CD4-positive, CD25-positive, alpha-beta regulatory T cell (primary cell): Measurements from ENCODE around the gene ATP8B1. TPM values are rescaled to one million over a fixed set of nuclear protein-coding genes. Genes with fewer than 3 reads are reported as not detected.

Experiments
- ATAC-seq, 2 donors: fragments of 150-1000 bp; cut with Tn5 transposase; one replicate each; pipeline ENCODE4 v1.10.0; 2021; ENCODE audit warnings: low read depth in 2 of 2, moderate number of reproducible peaks in 2 of 2, moderate library complexity in 1 of 2
- DNase-seq, 3 donors: peaks; one replicate each; pipeline versions ENCODE4 v3.0.0 to v3.0.0-alpha.2; 2012 to 2022; ENCODE audit warnings: mixed read lengths in 1 of 3
- H3K27ac ChIP-seq: one replicate; pipeline ENCODE4 v1.7.0; 2013; ENCODE audit warnings: mild to moderate bottlenecking, low read length; ENCODE audit not compliant: insufficient read depth, poor library complexity, severe bottlenecking
- H3K27me3 ChIP-seq: one replicate; pipeline ENCODE4 v1.7.0; 2013; ENCODE audit warnings: low read length; ENCODE audit not compliant: control insufficient read depth, insufficient read depth
- H3K36me3 ChIP-seq: one replicate; pipeline ENCODE4 v1.7.0; 2013; ENCODE audit warnings: mild to moderate bottlenecking, low read length, moderate library complexity; ENCODE audit not compliant: control insufficient read depth, insufficient read depth
- H3K4me1 ChIP-seq: 2 replicates; pipeline ENCODE4 v1.7.0; 2013; ENCODE audit warnings: mild to moderate bottlenecking, low read length; ENCODE audit not compliant: insufficient read depth, control insufficient read depth, poor library complexity, severe bottlenecking
- H3K4me3 ChIP-seq: one replicate; pipeline ENCODE4 v1.7.0; 2013; ENCODE audit warnings: low read depth, mild to moderate bottlenecking, low read length, moderate library complexity
- H3K9me3 ChIP-seq, 2 experiments: 1 replicate in 1 of 2; 2 replicates in 1 of 2; pipeline ENCODE4 v1.7.0; 2013; ENCODE audit warnings: low read length in 2 of 2, mild to moderate bottlenecking in 1 of 2, moderate library complexity in 1 of 2; ENCODE audit not compliant: control insufficient read depth in 2 of 2
- H3K27ac Mint-ChIP-seq, 3 donors: one replicate each; pipeline ENCODE4 v1.8.0; 2020 to 2022; ENCODE audit warnings: mild to moderate bottlenecking in 3 of 3, mixed read lengths in 3 of 3, moderate library complexity in 2 of 3
- H3K27me3 Mint-ChIP-seq: one replicate; pipeline ENCODE4 v1.8.0; 2022; ENCODE audit warnings: mild to moderate bottlenecking, mixed read lengths
- H3K36me3 Mint-ChIP-seq: one replicate; pipeline ENCODE4 v1.8.0; 2020; ENCODE audit warnings: mixed read lengths
- H3K4me1 Mint-ChIP-seq, 4 donors: one replicate each; pipeline ENCODE4 v1.8.0; 2020 to 2022; ENCODE audit warnings: mixed read lengths in 4 of 4, mild to moderate bottlenecking in 1 of 4
- H3K4me3 Mint-ChIP-seq, 4 donors: one replicate each; pipeline ENCODE4 v1.8.0; 2020 to 2022; ENCODE audit warnings: mild to moderate bottlenecking in 4 of 4, mixed read lengths in 4 of 4, moderate library complexity in 3 of 4
- H3K9me3 Mint-ChIP-seq, 7 donors: one replicate each; pipeline ENCODE4 v1.8.0; 2020 to 2022; ENCODE audit warnings: mixed read lengths in 7 of 7, mild to moderate bottlenecking in 3 of 7, moderate library complexity in 2 of 7
- polyA plus RNA-seq, 4 donors: library from polyadenylated mRNA; unstranded; fragments of 300-500 nt; fragmentation: Illumina TruSeq; gene quantifications; one replicate each; pipeline ENCODE4 v1.2.3, GENCODE V29; 2021
- total RNA-seq: library from RNA; stranded (reverse); gene quantifications from one replicate; pipeline ENCODE4 v1.2.3, GENCODE V29; 2022

ATP8B1 gene
- total and polyA plus RNA-seq, 5 donors from 2014 or later = 0.20 TPM; not detected in 4

GRCh38 chr18:57687970-57688369 is 115.1 kb downstream of the ATP8B1 start:
- no peak overlapping the region for H3K27ac Mint-ChIP-seq
- no peaks in the 10 kb centered on the region for H3K4me1 ChIP-seq
- H3K27me3 ChIP-seq = no peaks in the 10 kb centered on the region
- H3K4me3 Mint-ChIP-seq = no peak overlapping the region
- H3K36me3 ChIP-seq = no peaks in the 10 kb centered on the region
- H3K9me3 ChIP-seq = no peaks in the 10 kb centered on the region
- no peaks in the 10 kb centered on the region for H3K27me3 Mint-ChIP-seq
- peaks cover 4 to 24% (median 8%) of the 10 kb centered on the region in 4 donors for H3K4me1 Mint-ChIP-seq
- peaks cover 0 to 7% (median 3%) of the 10 kb centered on the region in 7 donors for H3K9me3 Mint-ChIP-seq
- no peak for ATAC-seq
- DNase-seq = no peak
- H3K27ac ChIP-seq = no peak overlapping the region
- peaks cover 21% of the 10 kb centered on the region for H3K36me3 Mint-ChIP-seq
- no peak overlapping the region for H3K4me3 ChIP-seq

GRCh38 chr18:57683470-57683869 is 119.6 kb downstream of the ATP8B1 start:
- Histone ChIP-seq H3K36me3 (no peaks in the 10 kb centered on the region), H3K4me1 (no peaks in the 10 kb centered on the region), H3K27ac (no peak overlapping the region), H3K27me3 (no peaks in the 10 kb centered on the region), H3K4me3 (no peak overlapping the region), H3K9me3 (no peaks in the 10 kb centered on the region)
- DNase-seq (no peak), ATAC-seq (no peak)
- Mint-ChIP-seq H3K4me3 (no peak overlapping the region), H3K27me3 (no peaks in the 10 kb centered on the region), H3K36me3 (peaks cover 28% of the 10 kb centered on the region), H3K27ac (no peak overlapping the region), H3K4me1 (peaks cover 4 to 18% (median 11%) of the 10 kb centered on the region in 4 donors), H3K9me3 (peaks cover 0 to 5% (median 3%) of the 10 kb centered on the region in 7 donors)

GRCh38 chr18:57677262-57678211 is 125.6 kb downstream of the ATP8B1 start:
- ATAC-seq = no peak

GRCh38 chr18:57674891-57675290 is 128.2 kb downstream of the ATP8B1 start:
- peaks cover 0 to 9% (median 4%) of the 10 kb centered on the region in 7 donors for H3K9me3 Mint-ChIP-seq
- H3K4me3 ChIP-seq = no peak overlapping the region

More at GRCh38 chr18:57677262-57678211, 125.6 kb downstream of the ATP8B1 start:
- Mint-ChIP-seq H3K36me3 (peaks cover 10% of the 10 kb centered on the region), H3K9me3 (peaks cover 0 to 4% (median 0%) of the 10 kb centered on the region in 7 donors), H3K27me3 (no peaks in the 10 kb centered on the region), H3K4me1 (peaks cover 3 to 22% (median 5%) of the 10 kb centered on the region in 4 donors), H3K4me3 (no peak overlapping the region), H3K27ac (no peak overlapping the region)
- DNase-seq = no peak
- no peak overlapping the region for H3K4me3 ChIP-seq
- no peak overlapping the region for H3K27ac ChIP-seq
- H3K4me1 ChIP-seq = no peaks in the 10 kb centered on the region
- H3K27me3 ChIP-seq = no peaks in the 10 kb centered on the region
- H3K9me3 ChIP-seq = no peaks in the 10 kb centered on the region
- no peaks in the 10 kb centered on the region for H3K36me3 ChIP-seq

GRCh38 chr18:57670046-57670445 is 133.1 kb downstream of the ATP8B1 start:
- peaks cover 4% of the 10 kb centered on the region in 2 experiments for H3K9me3 ChIP-seq
- Mint-ChIP-seq H3K36me3 (peaks cover 13% of the 10 kb centered on the region), H3K27me3 (no peaks in the 10 kb centered on the region), H3K4me3 (no peak overlapping the region), H3K27ac (no peak overlapping the region), H3K4me1 (peaks cover 17 to 31% (median 22%) of the 10 kb centered on the region in 4 donors), H3K9me3 (peaks cover 0 to 9% (median 4%) of the 10 kb centered on the region in 7 donors)
- ATAC-seq (no peak), DNase-seq (no peak)
- H3K4me1 ChIP-seq = peaks cover 9% of the 10 kb centered on the region
- H3K27ac ChIP-seq = no peak overlapping the region
- H3K4me3 ChIP-seq = no peak overlapping the region
- H3K36me3 ChIP-seq = no peaks in the 10 kb centered on the region
- no peaks in the 10 kb centered on the region for H3K27me3 ChIP-seq

More at GRCh38 chr18:57674891-57675290, 128.2 kb downstream of the ATP8B1 start:
- Mint-ChIP-seq H3K36me3 (peaks cover 12% of the 10 kb centered on the region), H3K27me3 (no peaks in the 10 kb centered on the region), H3K4me3 (no peak overlapping the region), H3K27ac (no peak overlapping the region), H3K4me1 (peaks cover 2 to 17% (median 5%) of the 10 kb centered on the region in 4 donors)
- H3K9me3 ChIP-seq = peaks cover 4% of the 10 kb centered on the region in 2 experiments
- H3K4me1 ChIP-seq = no peaks in the 10 kb centered on the region
- no peaks in the 10 kb centered on the region for H3K36me3 ChIP-seq
- no peaks in the 10 kb centered on the region for H3K27me3 ChIP-seq
- no peak overlapping the region for H3K27ac ChIP-seq
- DNase-seq = no peak
- no peak for ATAC-seq

GRCh38 chr18:57668021-57668420 is 135.1 kb downstream of the ATP8B1 start:
- peaks cover 9% of the 10 kb centered on the region for H3K4me1 ChIP-seq
- no peaks in the 10 kb centered on the region for H3K36me3 ChIP-seq
- H3K9me3 Mint-ChIP-seq = peaks cover 0 to 9% (median 4%) of the 10 kb centered on the region in 7 donors
- DNase-seq (no peak), ATAC-seq (no peak)
- H3K4me1 Mint-ChIP-seq = peaks cover 24 to 41% (median 31%) of the 10 kb centered on the region in 4 donors
- no peaks in the 10 kb centered on the region for H3K27me3 ChIP-seq
- no peaks in the 10 kb centered on the region for H3K27me3 Mint-ChIP-seq
- no peak overlapping the region for H3K27ac ChIP-seq
- peaks cover 13% of the 10 kb centered on the region for H3K36me3 Mint-ChIP-seq
- no peak overlapping the region for H3K27ac Mint-ChIP-seq
- peaks cover 4% of the 10 kb centered on the region in 2 experiments for H3K9me3 ChIP-seq
- no peak overlapping the region for H3K4me3 ChIP-seq
- no peak overlapping the region for H3K4me3 Mint-ChIP-seq

- Mint-ChIP-seq H3K27ac (no peak overlapping the region), H3K4me1 (peaks cover 24 to 50% (median 34%) of the 10 kb centered on the region in 4 donors)
- DNase-seq = no peak
These were observed 136.2 kb downstream of the ATP8B1 start for GRCh38 chr18:57666818-57667497.

More at GRCh38 chr18:57666818-57667497, 136.2 kb downstream of the ATP8B1 start:
- no peaks in the 10 kb centered on the region for H3K27me3 Mint-ChIP-seq
- no peak for ATAC-seq
- no peak overlapping the region for H3K4me3 Mint-ChIP-seq
- H3K9me3 ChIP-seq = no peaks in the 10 kb centered on the region
- H3K27ac ChIP-seq = no peak overlapping the region
- H3K27me3 ChIP-seq = no peaks in the 10 kb centered on the region
- peaks cover 10% of the 10 kb centered on the region for H3K36me3 Mint-ChIP-seq
- H3K9me3 Mint-ChIP-seq = peaks cover 0 to 7% (median under 1%) of the 10 kb centered on the region in 7 donors
- no peaks in the 10 kb centered on the region for H3K36me3 ChIP-seq
- H3K4me1 ChIP-seq = peaks cover 9% of the 10 kb centered on the region
- no peak overlapping the region for H3K4me3 ChIP-seq
